NK-92 (cell line): ENCODE measurements around the gene JMJD7.

Experiments
- DNase-seq: peaks from one replicate; lab custom pipeline; 2025; ENCODE audit not compliant: unreplicated experiment; lab: John Stamatoyannopoulos, UW

The JMJD7 gene

GRCh38 chr15:41827880-41828806 is at the start of gene JMJD7:
JMJD7 (plus strand) TSS chr15:41828092; CDS start chr15:41828125, 33 bp downstream.
- DNase-seq: peak; percentile 70

GRCh38 chr15:41778521-41778920 is 49.4 kb upstream of the JMJD7 start:
- no peak for DNase-seq

GRCh38 chr15:41779662-41780157 is 48.2 kb upstream of the JMJD7 start:
- no peak for DNase-seq

- DNase-seq: no peak
These were observed 47.6 kb upstream of the JMJD7 start for GRCh38 chr15:41780266-41780665.

- no peak for DNase-seq
These were observed 47.2 kb upstream of the JMJD7 start for GRCh38 chr15:41780727-41781126.

- no peak for DNase-seq
These were observed 45.3 kb upstream of the JMJD7 start for GRCh38 chr15:41782371-41783282.

GRCh38 chr15:41783296-41783695 is 44.6 kb upstream of the JMJD7 start:
- DNase-seq: no peak

- no peak for DNase-seq
These were observed 39.6 kb upstream of the JMJD7 start for GRCh38 chr15:41788262-41788661.

GRCh38 chr15:41789236-41789635 is 38.7 kb upstream of the JMJD7 start:
- no peak for DNase-seq

- DNase-seq: no peak
These were observed 38.2 kb upstream of the JMJD7 start for GRCh38 chr15:41789662-41790061.

GRCh38 chr15:41790169-41790568 is 37.7 kb upstream of the JMJD7 start:
- no peak for DNase-seq

GRCh38 chr15:41790756-41791546 is 36.9 kb upstream of the JMJD7 start:
- no peak for DNase-seq

- DNase-seq: no peak
These were observed 36.4 kb upstream of the JMJD7 start for GRCh38 chr15:41791547-41791937.

GRCh38 chr15:41792000-41792637 is 35.8 kb upstream of the JMJD7 start:
- no peak for DNase-seq

- DNase-seq: no peak
These were observed 33.8 kb upstream of the JMJD7 start for GRCh38 chr15:41794081-41794480.

- DNase-seq: no peak
These were observed 31.7 kb upstream of the JMJD7 start for GRCh38 chr15:41795996-41796856.

- no peak for DNase-seq
These were observed 30.5 kb upstream of the JMJD7 start for GRCh38 chr15:41797201-41797944.

GRCh38 chr15:41798607-41799487 is 29.0 kb upstream of the JMJD7 start:
- DNase-seq: no peak
